RWPE1 (cell line): ENCODE results near the gene HOXA3.
A peak's percentile ranks its signal among the peaks of the same experiment; 100 is the strongest.

Experiments used
- CTCF ChIA-PET: fragments of 350-600 bp; sonication (Branson Sonifier 250); formaldehyde crosslinking; extraction: SDS; loops from one replicate; lab custom pipeline; 2021; lab: Yijun Ruan, JAX
- POLR2A ChIA-PET: fragments of 400-600 bp; formaldehyde crosslinking; extraction: SDS; loops from one replicate; lab custom pipeline; 2020; ENCODE audit warnings: antibody characterized with exemption; ENCODE audit not compliant: low non-redundant PET; lab: Yijun Ruan, JAX
- DNase-seq: peaks from one replicate; pipeline ENCODE4 v3.0.0; 2012; ENCODE audit warnings: low spot score
- H3K27ac ChIP-seq: fragments of 450-650 bp; 2 replicates; pipeline ENCODE4 v1.5.1; 2017
- CTCF ChIP-seq: fragments of 450-650 bp; conservative IDR thresholded peaks from 2 replicates; pipeline ENCODE4 v1.5.1; 2017; ENCODE audit warnings: low read depth, mild to moderate bottlenecking

HOXA3 gene

DNA sequence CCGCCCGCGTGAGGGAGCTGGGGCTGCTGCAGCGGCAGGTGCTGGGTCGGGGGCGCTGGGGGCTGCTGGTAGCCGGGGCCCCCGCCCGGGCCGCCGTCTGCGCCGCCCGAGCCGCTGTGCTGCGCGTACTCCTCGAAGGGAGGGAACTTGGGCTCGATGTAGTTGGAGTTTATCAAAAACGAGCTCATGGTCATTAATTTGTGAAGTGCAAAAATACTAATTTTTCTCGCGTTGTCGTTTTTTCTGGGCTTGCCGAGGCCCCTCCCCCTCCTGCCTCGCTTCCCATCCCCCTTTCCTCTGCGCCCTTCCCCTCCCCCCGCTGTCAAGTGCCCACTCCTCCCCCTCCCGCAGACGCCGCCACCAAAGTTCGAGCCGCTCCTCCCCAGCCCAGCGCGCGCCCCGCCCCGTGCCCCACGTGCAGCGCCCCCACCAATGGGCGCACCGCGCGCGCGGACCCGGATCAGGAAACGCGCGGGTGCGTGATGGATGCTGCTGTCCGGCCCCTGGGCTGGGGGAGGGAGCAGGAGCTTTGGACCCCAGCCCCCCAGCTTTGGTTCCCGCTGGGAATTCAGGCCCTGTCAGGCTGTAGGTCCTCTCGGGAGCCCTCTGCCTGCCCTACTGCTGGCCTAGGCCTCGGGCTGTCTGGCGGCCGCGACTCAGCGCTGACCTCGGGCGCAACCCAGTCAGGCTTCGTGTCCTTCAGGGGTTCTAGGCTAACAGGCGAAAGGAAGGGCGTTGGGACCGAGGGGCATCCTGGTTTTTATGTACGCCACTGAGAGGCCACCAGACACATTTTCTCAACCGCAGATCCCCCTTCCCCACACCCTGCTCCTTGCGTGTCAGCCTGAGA lies 21.6 kb downstream of the HOXA3 start, which contains the start of gene HOXA4:
Gene HOXA4, minus strand, starts transcription at position 218 of the 850 bp plus-strand sequence. Its CDS starts 24 bp downstream, at position 194.
- peak; percentile 93 for DNase-seq
- CTCF ChIA-PET, result interaction anchor here (0.6 to 1.8 kb wide), 13 partner anchors 8 to 1955 kb away, joined by 3 to 8 read pairs (median 4); partner anchors contain the start of gene HOXA5
- H3K27ac ChIP-seq, result peak within 1 kb of the TSS; percentile 90
- POLR2A ChIA-PET, result interaction anchor here (0.5 to 0.8 kb wide), 4 partner anchors 30 to 1471 kb away, joined by 3 to 5 read pairs (median 3); no protein-coding TSS in a partner anchor
- TF ChIP-seq CTCF, result no peak

DNA sequence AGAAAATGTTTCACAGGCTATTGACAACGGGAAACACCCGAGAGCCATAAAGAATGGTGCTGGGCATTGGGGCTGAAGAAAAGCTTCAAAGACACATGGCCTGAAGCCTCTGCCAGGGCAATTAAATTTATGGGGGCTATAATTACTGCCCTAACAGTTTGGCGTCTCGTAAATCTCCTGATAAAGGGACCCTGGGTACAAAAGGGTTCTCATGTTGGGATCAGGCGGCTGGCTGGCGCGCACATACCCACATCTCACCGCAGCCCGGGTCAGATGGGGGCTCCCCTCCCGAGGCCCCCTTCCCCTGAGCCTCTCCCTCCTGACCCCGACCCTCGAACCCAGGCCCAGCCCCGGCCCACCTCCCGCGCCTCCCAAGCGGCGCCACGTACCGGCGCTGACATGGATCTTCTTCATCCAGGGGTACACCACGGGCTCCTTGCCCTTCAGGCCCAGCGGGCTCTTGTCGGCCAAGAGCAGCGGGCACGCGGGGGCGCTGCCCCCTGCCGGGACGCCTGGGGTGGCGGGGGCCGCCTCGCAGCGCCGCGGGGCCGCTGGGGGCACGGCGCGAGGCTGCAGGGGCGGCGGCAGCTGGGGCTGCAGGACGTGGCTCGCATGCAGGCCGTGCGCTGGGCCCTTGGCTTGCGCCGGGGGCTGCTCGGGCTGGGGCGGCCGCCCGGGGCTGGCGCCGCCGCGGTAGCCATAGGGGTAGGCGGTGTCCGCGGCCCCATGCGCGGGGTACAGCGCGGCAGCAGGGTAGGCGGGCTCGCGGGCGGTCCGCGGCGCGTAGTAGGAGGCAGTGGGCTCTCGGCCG lies 22.4 kb downstream of the HOXA3 start:
- ChIA-PET CTCF (interaction anchor here (0.6 to 1.8 kb wide), 5 partner anchors 12 to 778 kb away, joined by 3 to 8 read pairs (median 5); no protein-coding TSS in a partner anchor), POLR2A (interaction anchor here (0.6 kb wide), 1 partner anchor 1470 kb away, joined by 3 read pairs; no protein-coding TSS in a partner anchor)
- peak overlapping the region; percentile 90 for H3K27ac ChIP-seq
- peak; percentile 82 for TF ChIP-seq CTCF
- DNase-seq, result no peak

DNA sequence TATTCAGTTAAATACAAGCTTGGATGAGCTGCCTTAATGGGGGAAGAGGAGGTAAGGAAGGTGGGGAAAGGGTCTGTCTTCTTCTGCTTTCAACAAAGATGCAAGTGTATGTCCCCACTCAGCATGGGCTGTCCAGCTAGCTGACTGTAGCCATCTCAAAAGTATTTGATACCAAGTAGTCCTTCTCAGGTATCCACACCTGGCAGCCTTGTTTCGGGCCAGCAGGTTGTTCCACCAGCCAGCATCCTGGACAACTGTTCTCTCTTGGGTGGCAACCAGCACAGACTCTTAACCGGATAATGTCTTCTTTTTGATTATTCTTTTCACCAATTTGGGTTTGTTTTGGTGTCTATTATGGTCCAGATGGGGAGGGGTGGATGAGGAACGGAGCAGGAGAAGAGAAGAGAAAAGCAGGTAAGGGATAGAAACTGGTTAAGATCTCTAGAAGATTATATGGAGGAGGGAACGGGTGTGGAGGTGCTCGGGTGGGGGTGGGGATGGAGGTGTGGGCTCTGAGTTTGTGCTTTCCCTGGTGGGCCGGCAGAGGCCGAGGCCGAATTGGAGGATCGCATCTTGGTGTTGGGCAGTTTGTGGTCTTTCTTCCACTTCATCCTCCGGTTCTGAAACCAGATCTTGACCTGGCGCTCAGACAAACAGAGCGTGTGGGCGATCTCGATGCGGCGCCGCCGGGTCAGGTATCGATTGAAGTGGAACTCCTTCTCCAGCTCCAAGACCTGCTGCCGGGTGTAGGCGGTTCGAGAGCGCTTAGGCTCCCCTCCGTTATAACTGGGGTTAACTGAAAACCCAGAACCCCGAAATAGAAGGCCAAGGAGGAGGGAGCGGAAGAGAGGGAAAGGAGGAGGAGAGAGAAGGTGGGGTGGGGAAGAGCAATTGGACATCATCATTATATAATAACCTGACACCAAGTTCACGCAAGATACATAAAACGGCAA lies 23.3 kb downstream of the HOXA3 start:
- H3K27ac ChIP-seq, result no peak overlapping the region
- ChIA-PET POLR2A (no interaction called here), CTCF (interaction anchor here (0.6 to 0.7 kb wide), 2 partner anchors 103 to 777 kb away, joined by 4 to 6 read pairs; no protein-coding TSS in a partner anchor)
- no peak for DNase-seq
- TF ChIP-seq CTCF, result no peak

DNA sequence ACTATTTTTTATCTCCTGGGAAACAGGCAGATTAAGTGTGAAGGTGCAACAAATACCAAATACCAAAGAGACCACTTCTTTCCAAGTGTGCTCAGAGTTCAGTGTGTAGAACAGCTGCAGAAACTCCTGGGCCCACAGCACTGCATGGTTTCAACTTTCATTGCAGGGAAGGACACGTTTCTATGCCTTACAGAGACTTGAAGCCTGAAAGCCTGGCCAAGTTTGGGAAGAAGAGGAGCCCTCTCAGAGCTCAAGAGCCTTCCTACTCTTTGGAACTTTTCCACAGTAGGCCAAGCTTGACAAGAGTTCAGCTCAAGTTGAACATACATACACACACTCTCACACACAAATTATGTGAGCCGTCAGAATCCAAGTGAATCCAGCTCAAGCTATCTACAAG lies 24.3 kb downstream of the HOXA3 start:
- DNase-seq, result no peak
- ChIA-PET CTCF (no interaction called here), POLR2A (no interaction called here)
- TF ChIP-seq CTCF, result no peak
- H3K27ac ChIP-seq, result no peak overlapping the region

DNA sequence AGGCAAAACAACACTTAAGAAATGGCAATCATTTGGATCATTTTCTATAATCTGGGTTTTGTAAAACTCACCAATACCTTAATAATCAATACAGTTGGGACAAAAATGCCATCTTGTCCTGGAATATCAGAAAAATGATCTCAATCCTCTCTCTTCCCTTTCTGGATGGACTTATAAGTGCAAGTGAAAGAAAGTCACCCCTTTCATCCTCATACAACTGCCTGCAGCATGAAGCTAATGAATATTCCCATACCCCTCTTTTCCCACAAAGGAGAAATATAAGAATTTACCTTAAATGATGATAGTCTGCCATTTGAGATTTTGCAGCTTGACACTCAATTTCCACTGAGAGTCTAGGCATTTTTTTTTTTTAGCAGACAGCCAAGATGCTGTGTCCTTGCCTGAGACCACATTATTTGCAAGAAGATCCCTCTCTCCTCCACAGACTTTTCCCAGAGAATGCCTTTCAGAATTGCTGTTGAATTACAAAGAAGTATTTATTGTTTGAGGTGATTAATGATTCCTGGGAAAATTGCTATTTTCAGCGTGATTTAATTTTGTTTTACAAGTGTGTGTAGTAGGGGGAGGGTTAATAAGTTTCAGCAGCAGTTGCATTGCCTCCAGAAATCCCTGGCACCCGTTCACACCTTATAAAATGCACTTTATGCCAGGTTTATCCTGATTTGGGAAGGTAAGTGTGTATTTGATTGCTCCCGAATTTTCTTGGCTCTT lies 25.6 kb downstream of the HOXA3 start:
- H3K27ac ChIP-seq, result no peak overlapping the region
- no peak for TF ChIP-seq CTCF
- ChIA-PET CTCF (interaction anchor here (0.6 kb wide), 1 partner anchor 440 kb away, joined by 3 read pairs; no protein-coding TSS in a partner anchor), POLR2A (no interaction called here)
- no peak for DNase-seq
